HL-60 (cell line): ENCODE measurements around the gene ENPP4.

Source experiments
- CTCF ChIP-seq: IDR thresholded peaks from one replicate; pipeline ENCODE4 v1.5.1; 2011; ENCODE audit warnings: low read length, control low read depth, inconsistent platforms; ENCODE audit not compliant: insufficient read depth
- GABPA ChIP-seq: IDR thresholded peaks from 2 replicates; pipeline ENCODE4 v1.6.1; 2012; ENCODE audit warnings: low read depth
- POLR2AphosphoS5 ChIP-seq: IDR thresholded peaks from 2 replicates; pipeline ENCODE4 v1.6.1; 2012; ENCODE audit warnings: low read depth
- REST ChIP-seq: IDR thresholded peaks from 2 replicates; pipeline ENCODE4 v1.6.1; 2012; ENCODE audit warnings: low read depth; ENCODE audit not compliant: insufficient replicate concordance

DNA sequence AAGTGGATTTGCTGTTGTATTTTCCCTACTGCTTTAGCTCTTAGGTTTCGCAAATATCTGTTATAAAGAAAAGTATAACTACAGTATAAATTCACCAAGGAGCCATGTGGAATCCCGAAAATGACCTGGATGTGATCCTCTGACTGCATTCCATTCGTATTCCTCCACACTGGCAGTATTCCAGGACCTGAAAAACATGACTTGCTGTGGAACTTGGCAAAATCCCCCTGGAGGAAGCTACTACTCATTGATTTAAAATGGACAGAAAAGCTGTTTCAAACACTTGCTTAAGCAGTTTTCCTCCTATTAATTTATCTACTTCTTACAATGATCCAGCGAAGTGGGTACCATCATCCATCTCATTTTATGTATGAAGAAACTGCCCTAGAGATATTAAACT lies 54.3 kb downstream of the ENPP4 start:
- TF ChIP-seq CTCF (no peak), GABPA (no peak), REST (no peak), POLR2AphosphoS5 (no peak)
